NCI-H774 (cell line): ENCODE results near the gene LAMB4.

Experiments used
- DNase-seq: peaks from one replicate; lab custom pipeline; 2025; lab: John Stamatoyannopoulos, UW

Gene LAMB4

GRCh38 chr7:107996072-107996882 is 133.9 kb downstream of the LAMB4 start:
- no peak for DNase-seq

DNA sequence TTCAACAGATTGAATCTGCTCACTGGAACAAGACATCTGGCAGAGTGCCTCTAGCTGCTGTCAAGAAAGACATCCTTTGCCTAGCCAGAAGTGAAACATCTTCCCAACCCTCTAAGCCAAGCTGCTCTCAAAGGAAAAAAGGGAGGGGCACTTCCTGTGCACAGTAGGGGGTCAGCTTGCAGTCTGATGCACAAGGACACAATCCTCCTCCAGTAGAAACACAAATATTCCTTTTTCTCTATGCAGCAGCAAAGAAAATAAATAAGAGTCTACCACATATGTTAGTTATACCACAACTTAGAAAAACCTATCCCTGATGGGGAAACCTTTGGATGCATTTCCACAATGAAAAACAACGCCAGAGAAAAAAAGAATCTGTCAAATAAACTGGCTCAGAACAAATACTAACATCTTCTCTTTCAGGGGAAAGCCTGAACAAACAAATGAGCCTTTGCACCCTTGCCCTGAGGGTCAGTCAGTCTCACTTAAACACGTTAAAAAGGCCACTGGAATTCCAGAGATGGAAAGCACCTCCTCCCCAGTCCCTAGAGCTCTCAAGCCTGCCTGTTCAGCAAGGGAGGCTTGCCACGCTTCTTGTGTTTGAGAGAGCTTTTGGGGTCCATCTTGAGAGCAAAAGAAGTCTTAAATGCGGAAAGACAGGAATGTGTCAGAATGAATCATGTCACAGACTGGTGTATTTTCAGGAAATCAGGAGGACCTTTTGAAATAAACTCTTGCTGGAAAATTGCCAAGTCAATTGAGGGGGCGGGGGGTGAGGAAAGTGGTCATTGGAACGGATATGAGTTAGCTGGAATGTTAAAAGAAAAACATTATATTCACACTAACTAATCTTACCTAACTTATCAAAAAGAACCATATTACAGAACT is 134.7 kb downstream of the LAMB4 start:
- no peak for DNase-seq

- no peak for DNase-seq
Observed at GRCh38 chr7:107994421-107995030, 135.6 kb downstream of the LAMB4 start.

- no peak for DNase-seq
Observed at GRCh38 chr7:107993891-107994291, 136.3 kb downstream of the LAMB4 start.

GRCh38 chr7:107989618-107990373 is 140.4 kb downstream of the LAMB4 start:
- no peak for DNase-seq

DNA sequence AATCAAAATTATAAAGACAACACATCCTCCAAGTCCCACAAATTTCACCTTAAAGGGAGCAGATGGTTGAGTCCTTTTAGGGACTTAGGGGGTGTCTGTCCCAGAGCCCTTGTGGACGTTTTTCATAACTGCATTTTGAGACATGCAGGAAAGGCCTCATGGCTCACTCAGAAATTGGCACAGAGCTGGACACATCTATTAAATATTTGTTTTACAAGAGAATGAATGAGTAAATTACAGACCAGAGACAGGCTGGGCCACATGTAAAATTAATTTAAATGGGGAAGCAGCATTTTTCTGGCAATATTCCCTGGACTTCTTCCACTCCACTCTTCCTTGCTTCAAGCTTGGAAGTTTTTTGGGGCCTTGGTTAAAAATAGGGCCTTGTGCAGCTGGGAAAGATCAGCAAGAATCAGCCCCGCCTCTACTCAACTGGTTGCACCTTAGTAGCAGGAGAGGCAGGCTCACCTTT is 147.2 kb downstream of the LAMB4 start:
- peak; percentile 50 for DNase-seq

DNA sequence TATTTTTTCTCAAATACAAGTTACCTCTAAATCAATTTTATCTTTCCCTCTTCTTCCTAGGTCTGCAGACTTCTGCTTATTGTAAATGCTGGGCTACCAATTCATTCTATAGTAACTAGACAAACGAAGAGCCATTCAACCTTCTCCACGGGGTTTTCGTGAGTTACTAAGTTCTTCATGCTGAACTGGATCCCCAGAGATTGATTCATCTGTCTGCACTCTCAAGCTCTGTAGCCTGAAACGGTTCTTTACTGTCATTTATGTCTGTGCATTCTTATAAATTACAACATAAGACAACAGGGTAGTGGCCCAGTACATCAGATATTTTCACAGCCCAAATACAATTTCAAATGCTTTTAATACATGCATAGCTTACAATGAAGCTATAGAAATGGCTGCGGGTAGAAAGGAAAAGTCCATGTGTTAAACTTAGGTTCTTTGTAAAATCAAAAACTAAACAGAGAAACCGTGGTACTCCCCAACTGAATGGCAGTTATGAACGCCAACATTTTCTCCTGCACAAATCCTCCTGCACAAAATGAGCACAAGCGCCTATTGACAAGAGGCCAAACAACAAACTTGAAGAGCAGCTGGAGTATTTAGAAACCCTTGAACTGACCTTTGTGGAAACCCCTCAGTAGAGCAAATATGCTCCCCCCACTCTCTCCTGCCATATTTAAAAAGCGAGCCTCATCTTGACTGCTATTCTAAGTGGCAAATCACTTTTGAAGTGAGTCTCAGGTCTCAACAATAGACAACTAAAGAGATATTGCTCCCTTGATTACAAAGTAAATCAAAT is 147.9 kb downstream of the LAMB4 start:
- peak; percentile 16 for DNase-seq

- no peak for DNase-seq
Observed at GRCh38 chr7:107981466-107981865, 148.7 kb downstream of the LAMB4 start.

GRCh38 chr7:107980671-107981190 is 149.4 kb downstream of the LAMB4 start:
- no peak for DNase-seq

DNA sequence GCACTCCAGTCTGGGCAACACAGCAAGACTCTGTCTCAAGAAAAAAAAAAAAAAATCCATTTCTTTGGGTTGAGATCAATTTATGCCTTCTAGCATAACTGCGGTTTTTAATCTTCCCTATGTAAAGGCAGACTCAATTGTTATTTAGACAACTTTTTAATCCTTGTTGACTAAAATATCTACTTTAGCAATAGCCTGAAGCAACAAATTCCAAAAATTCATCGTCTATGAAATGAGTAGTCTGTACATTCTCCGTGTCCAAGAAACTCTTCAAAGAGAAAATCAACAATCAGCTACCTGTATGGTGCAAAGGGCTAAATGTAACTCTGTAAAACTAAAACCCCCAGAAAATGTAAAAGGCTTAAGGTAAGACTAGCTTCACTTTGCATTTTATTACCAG is 150.0 kb downstream of the LAMB4 start:
- no peak for DNase-seq

GRCh38 chr7:107978815-107979408 is 151.2 kb downstream of the LAMB4 start:
- no peak for DNase-seq

- DNase-seq, result no peak
Observed at GRCh38 chr7:107977048-107977447, 153.1 kb downstream of the LAMB4 start.

DNA sequence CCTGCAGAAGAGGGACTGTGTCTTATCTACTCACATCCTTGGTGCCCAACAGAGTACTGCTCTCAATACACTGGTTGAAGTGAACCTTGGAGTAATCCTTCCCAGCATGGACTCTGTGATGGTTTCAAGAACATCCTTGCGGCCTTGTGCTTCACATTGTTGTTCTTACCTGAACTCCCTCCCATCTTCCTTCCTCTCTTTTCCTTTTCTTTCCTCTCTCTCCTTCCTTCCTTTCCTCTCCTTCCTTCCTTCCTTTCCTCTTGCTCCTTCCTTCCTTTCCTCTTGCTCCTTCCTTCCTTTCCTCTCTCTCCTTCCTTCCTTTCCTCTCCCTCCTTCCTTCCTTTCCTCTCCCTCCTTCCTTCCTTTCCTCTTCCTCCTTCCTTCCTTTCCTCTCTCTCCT is 153.5 kb downstream of the LAMB4 start:
- DNase-seq, result no peak

- DNase-seq, result no peak
Observed at GRCh38 chr7:107975394-107976013, 154.7 kb downstream of the LAMB4 start.

DNA sequence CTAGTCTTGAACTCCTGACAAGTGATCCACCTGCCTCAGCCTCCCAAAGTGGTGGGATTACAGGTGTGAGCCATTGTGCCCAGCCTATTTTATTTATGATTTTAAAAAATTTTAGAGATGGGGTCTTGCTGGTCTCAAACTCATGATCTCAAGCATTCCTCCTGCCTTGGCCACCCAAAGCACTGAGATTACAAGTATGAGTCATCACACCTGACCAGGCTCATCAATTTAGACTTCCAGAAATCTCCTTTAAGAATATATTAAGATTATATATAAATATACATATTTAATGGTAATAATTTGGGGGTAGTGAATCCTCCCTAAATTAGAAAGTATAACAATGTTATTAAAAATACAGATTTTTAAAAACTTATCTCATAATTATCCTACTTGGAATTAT is 156.3 kb downstream of the LAMB4 start:
- no peak for DNase-seq
